SK-N-SH (cell line): ENCODE data around the gene LRRC1. TPM values are rescaled to one million over a fixed set of nuclear protein-coding genes. Genes with fewer than 3 reads are reported as not detected.

Experiments
- CTCF ChIA-PET: fragments of 300-600, 350-600 bp; formaldehyde crosslinking; extraction: SDS; loops from one replicate; lab custom pipeline; 2021; lab: Yijun Ruan, JAX
- POLR2A ChIA-PET: fragments of 350-600 bp; sonication (Branson Sonifier 250); formaldehyde crosslinking; extraction: SDS; loops from one replicate; lab custom pipeline; 2020; ENCODE audit warnings: antibody characterized with exemption, inconsistent platforms; lab: Yijun Ruan, JAX
- DNase-seq: peaks from one replicate; pipeline ENCODE4 v3.0.0; 2012
- H2AFZ ChIP-seq: fragments of 200-600 bp; sonication (generic); 2 replicates; pipeline ENCODE4 v1.8.1; 2016; ENCODE audit warnings: antibody characterized with exemption, mild to moderate bottlenecking, low read depth
- H3F3A ChIP-seq: fragments of 200-600 bp; sonication (generic); replicated peaks from 2 replicates; pipeline ENCODE3; 2016; ENCODE audit warnings: antibody characterized with exemption, mild to moderate bottlenecking; ENCODE audit not compliant: insufficient read depth
- H3K27ac ChIP-seq, 2 experiments: fragments of 200-500 bp in 1 of 2; fragments of 200-600 bp in 1 of 2; sonication (Bioruptor generic) in 1 of 2; sonication (generic), shearing (Covaris generic) in 1 of 2; 2 replicates each; pipeline versions ENCODE4 v1.5.1 to v1.6.1; 2014 to 2016; ENCODE audit warnings: low read depth in 2 of 2, inconsistent platforms in 1 of 2, low read length in 1 of 2, mild to moderate bottlenecking in 1 of 2, mixed read lengths in 1 of 2
- H3K27me3 ChIP-seq: fragments of 200-600 bp; sonication (generic), shearing (Covaris generic); 2 replicates; pipeline ENCODE4 v1.6.1; 2016; ENCODE audit warnings: mixed run types; ENCODE audit not compliant: insufficient read depth
- H3K36me3 ChIP-seq, 2 experiments: fragments of 200-500 bp in 1 of 2; fragments of 200-600 bp in 1 of 2; sonication (Bioruptor generic) in 1 of 2; sonication (generic) in 1 of 2; replicated peaks in 1 of 2; 2 replicates each; pipeline versions ENCODE3 to v1.5.1; 2014 to 2016; ENCODE audit warnings: low read length in 1 of 2, mild to moderate bottlenecking in 1 of 2; ENCODE audit not compliant: insufficient read depth in 2 of 2, control insufficient read depth in 1 of 2
- H3K4me1 ChIP-seq, 2 experiments: fragments of 200-500 bp in 1 of 2; fragments of 200-600 bp in 1 of 2; sonication (Bioruptor generic) in 1 of 2; sonication (generic), shearing (Covaris generic) in 1 of 2; 2 replicates each; pipeline versions ENCODE4 v1.5.1 to v1.6.1; 2014 to 2016; ENCODE audit warnings: low read depth in 1 of 2, low read length in 1 of 2, mixed run types in 1 of 2; ENCODE audit not compliant: insufficient read depth in 2 of 2, control insufficient read depth in 1 of 2
- H3K4me2 ChIP-seq: fragments of 200-600 bp; sonication (generic), shearing (Covaris generic); 2 replicates; pipeline ENCODE4 v1.6.1; 2017; ENCODE audit warnings: mixed run types
- H3K4me3 ChIP-seq, 2 experiments: fragments of 200-500 bp in 1 of 2; fragments of 200-600 bp in 1 of 2; sonication (Bioruptor generic) in 1 of 2; sonication (generic), shearing (Covaris generic) in 1 of 2; 2 replicates each; pipeline versions ENCODE4 v1.5.1 to v1.8.1; 2014 to 2016; ENCODE audit warnings: low read depth in 2 of 2, inconsistent platforms in 1 of 2, low read length in 1 of 2, mild to moderate bottlenecking in 1 of 2, mixed read lengths in 1 of 2, moderate library complexity in 1 of 2
- H3K79me2 ChIP-seq: fragments of 200-600 bp; sonication (generic); 2 replicates; pipeline ENCODE4 v1.8.1; 2017; ENCODE audit warnings: mild to moderate bottlenecking; ENCODE audit not compliant: insufficient read depth
- H3K9ac ChIP-seq: fragments of 200-600 bp; sonication (generic); 2 replicates; pipeline ENCODE4 v1.6.1; 2017; ENCODE audit warnings: mixed run types
- H3K9me2 ChIP-seq: fragments of 200-600 bp; sonication (generic); 2 replicates; pipeline ENCODE4 v1.6.1; 2017; ENCODE audit warnings: mixed run types
- H3K9me3 ChIP-seq: fragments of 200-600 bp; sonication (generic); 2 replicates; pipeline ENCODE4 v1.6.1; 2017; ENCODE audit warnings: mixed run types, mild to moderate bottlenecking, moderate library complexity
- H4K20me1 ChIP-seq: fragments of 200-600 bp; sonication (generic); 2 replicates; pipeline ENCODE4 v1.6.1; 2017; ENCODE audit warnings: mild to moderate bottlenecking, mixed run types; ENCODE audit not compliant: insufficient read depth
- EP300 ChIP-seq, 2 experiments: IDR thresholded peaks; 2 replicates each; pipeline versions ENCODE4 v1.4.0 to v1.6.1; 2012; ENCODE audit warnings: borderline replicate concordance in 1 of 2, low read depth in 1 of 2, low read length in 1 of 2
- FOXM1 ChIP-seq: IDR thresholded peaks from 2 replicates; pipeline ENCODE4 v1.4.0; 2012; ENCODE audit warnings: low read depth, mild to moderate bottlenecking
- GATA2 ChIP-seq: sonication (generic); formaldehyde crosslinking; IDR thresholded peaks from 2 replicates; pipeline ENCODE4 v1.5.0; 2020; ENCODE audit warnings: mild to moderate bottlenecking, missing genetic modification reagents
- PBX3 ChIP-seq: IDR thresholded peaks from 2 replicates; pipeline ENCODE4; 2012
- POLR2AphosphoS5 ChIP-seq: IDR thresholded peaks from 2 replicates; pipeline ENCODE4 v1.6.1; 2012; ENCODE audit warnings: low read depth, low read length
- RAD21 ChIP-seq: IDR thresholded peaks from 2 replicates; pipeline ENCODE4 v1.6.1; 2012; ENCODE audit warnings: mild to moderate bottlenecking, low read length
- RCOR1 ChIP-seq: fragments of 150-350 bp; IDR thresholded peaks from 2 replicates; pipeline ENCODE4 v1.6.1; 2017; ENCODE audit warnings: antibody characterized with exemption, low read length
- SMC3 ChIP-seq: IDR thresholded peaks from 2 replicates; pipeline ENCODE4 v1.6.1; 2012; ENCODE audit warnings: low read depth, low read length, improper control_type of control experiment
- TCF12 ChIP-seq: IDR thresholded peaks from 2 replicates; pipeline ENCODE4 v1.4.0; 2012
- WGBS: methylation state at CpG from one replicate; pipeline ENCODE4 v1.1.6; 2017; ENCODE audit warnings: low lambda C conversion rate; 5-methylcytosine and 5-hydroxymethylcytosine counted together
- polyA plus RNA-seq, 3 experiments: library from polyadenylated mRNA; depleted of rRNA; stranded (reverse); fragments of >200 nt; gene quantifications; 2 replicates each; pipeline ENCODE4 v1.2.3, GENCODE V29; 2012
- TF ChIP-seq, protein P1 (sequence below): fragments of 150-350 bp; IDR thresholded peaks from 2 replicates; pipeline ENCODE4 v1.6.1; 2017; ENCODE audit warnings: antibody characterized with exemption, low read length, low read depth, borderline replicate concordance
- TF ChIP-seq, protein P2 (sequence below): fragments of 150-350 bp; IDR thresholded peaks from 2 replicates; pipeline ENCODE4 v1.6.1; 2016; ENCODE audit warnings: mild to moderate bottlenecking, low read depth, low read length

LRRC1 gene
- polyA plus RNA-seq, 1 of the 3 experiments (the other 2 are of a cell fraction) = 0.84 TPM

DNA sequence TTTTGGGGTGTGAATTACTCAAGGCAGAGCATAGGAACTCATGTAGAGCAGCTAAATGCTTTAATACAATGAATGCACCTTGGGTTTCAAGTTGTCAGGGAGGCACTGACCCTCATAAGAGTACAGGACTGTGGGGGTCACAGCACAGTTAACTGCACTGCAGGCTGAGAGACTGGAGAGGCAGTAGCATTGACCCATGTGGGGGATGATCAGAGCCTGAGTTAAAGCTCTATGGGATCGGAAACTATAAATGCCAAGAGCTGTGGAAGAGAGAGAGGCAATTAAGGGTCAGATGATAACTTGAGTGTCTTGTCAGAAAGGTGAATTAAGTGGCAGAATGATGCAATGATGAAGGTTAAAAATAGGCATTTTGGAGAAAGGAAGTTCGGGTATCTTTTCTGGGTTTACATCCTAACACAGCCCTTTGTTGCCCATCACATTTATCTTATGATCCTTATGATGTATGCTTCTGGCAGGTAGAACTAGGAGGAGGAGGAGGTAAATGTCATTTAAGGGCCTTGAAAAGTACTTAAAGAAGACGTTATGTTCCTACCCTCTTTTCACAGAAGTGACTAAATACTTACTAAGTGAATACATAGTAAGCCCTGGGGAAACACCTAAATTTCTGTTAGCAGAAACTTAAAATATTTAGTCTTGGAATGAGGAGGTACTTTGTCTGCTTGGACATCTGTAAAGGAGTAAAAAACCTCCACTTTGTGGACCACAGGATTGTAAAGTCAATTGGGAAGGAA lies 24.2 kb downstream of the LRRC1 start:
- CTCF ChIA-PET = no interaction called here
- peaks cover 20% of the 10 kb centered on the region; the same call in 1 of the 2 replicates for H3K27me3 ChIP-seq
- H3K79me2 ChIP-seq = no peaks in the 10 kb centered on the region
- no peak overlapping the region for H3K4me2 ChIP-seq
- no peaks in the 10 kb centered on the region for H3K9me3 ChIP-seq
- no peaks in the 10 kb centered on the region for H4K20me1 ChIP-seq
- H2AFZ ChIP-seq = no peak overlapping the region
- WGBS = 3% methylated on average over 3 of the region's 3 CpGs
- no peak overlapping the region for H3K9ac ChIP-seq
- no peak overlapping the region for H3K27ac ChIP-seq
- H3K36me3 ChIP-seq = no peaks in the 10 kb centered on the region
- TF ChIP-seq TCF12 = no peak
- H3K4me1 ChIP-seq = no peaks in the 10 kb centered on the region
- H3F3A ChIP-seq = no peaks in the 10 kb centered on the region
- no peak for DNase-seq
- no peak overlapping the region for H3K4me3 ChIP-seq
- no peaks in the 10 kb centered on the region for H3K9me2 ChIP-seq
- POLR2A ChIA-PET = no interaction called here

DNA sequence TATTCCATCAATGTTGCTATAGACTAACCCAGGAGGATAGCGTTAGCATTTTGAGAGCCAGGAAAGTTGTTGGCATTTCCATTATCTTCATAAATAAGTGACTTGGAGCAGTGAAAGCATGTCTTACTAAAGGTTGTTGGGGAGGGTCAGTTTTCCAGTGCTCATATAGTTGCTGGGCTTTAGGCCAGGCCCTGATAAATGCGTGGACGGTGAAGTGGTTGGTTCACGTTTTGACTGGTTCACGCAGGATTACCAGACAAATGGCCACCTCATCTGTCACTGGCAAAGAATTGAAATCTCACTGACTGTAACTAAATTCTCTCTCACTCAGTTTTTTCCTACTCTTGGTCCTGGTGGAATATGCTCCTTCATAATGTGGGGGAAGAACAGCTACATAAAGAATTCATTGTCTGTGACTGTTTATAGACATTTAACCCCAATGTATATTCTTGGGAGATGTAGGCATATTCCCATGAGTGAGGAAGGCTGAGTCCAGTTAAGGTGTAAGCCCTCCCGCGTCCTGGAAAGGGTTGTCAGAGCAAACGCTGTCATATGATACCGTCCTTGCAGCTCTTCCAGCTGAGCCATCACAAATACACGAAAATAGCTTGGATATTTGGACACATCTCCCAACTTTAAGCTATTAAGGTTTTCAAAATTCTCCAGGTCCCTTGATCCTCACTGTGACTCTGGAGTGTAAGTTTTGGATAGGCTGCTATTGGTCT lies 27.8 kb downstream of the LRRC1 start:
- H2AFZ ChIP-seq = no peak overlapping the region
- no peaks in the 10 kb centered on the region for H3K9me2 ChIP-seq
- POLR2A ChIA-PET = no interaction called here
- H3K27ac ChIP-seq = no peak overlapping the region
- H3K27me3 ChIP-seq = 0 out of 2 replicates have a peak, but pooled peaks cover 6% of the 10 kb centered on the region
- H3K4me2 ChIP-seq = no peak overlapping the region
- no peaks in the 10 kb centered on the region for H3K4me1 ChIP-seq
- no peak overlapping the region for H3K9ac ChIP-seq
- H3K79me2 ChIP-seq = no peaks in the 10 kb centered on the region
- DNase-seq = no peak
- no peaks in the 10 kb centered on the region for H3K36me3 ChIP-seq
- H3K9me3 ChIP-seq = no peaks in the 10 kb centered on the region
- no peak overlapping the region for H3K4me3 ChIP-seq
- no peak for TF ChIP-seq RCOR1
- TF ChIP-seq RAD21 = no peak
- TF ChIP-seq, protein P1, sequence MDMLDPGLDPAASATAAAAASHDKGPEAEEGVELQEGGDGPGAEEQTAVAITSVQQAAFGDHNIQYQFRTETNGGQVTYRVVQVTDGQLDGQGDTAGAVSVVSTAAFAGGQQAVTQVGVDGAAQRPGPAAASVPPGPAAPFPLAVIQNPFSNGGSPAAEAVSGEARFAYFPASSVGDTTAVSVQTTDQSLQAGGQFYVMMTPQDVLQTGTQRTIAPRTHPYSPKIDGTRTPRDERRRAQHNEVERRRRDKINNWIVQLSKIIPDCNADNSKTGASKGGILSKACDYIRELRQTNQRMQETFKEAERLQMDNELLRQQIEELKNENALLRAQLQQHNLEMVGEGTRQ = no peak
- no peak for TF ChIP-seq PBX3
- TF ChIP-seq GATA2 = no peak
- no peaks in the 10 kb centered on the region for H3F3A ChIP-seq
- H4K20me1 ChIP-seq = no peaks in the 10 kb centered on the region
- 36% methylated on average over 9 of the region's 10 CpGs for WGBS
- CTCF ChIA-PET = interaction anchor here (1.4 kb wide), 1 partner anchor 18 kb away, joined by 6 read pairs; no protein-coding TSS in a partner anchor

DNA sequence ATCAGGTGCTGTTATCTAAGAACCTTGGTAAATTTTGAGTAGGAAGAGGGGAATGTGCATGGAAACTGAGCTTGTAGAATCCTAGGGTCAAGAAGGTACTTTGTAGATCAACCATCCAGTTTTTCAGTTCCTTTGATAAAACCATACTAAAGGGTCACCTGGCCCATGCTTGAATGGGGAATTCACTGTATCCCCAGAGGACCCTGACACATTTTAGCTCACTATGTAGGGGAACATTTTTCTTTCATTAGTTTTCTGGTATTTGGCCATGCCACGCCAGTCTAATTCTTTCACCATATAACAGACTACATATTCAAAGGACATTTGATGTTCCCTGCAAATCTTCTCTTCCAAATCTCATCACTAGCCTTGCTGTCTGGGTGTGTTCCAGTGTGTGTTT lies 29.9 kb downstream of the LRRC1 start:
- DNase-seq = no peak
- no peaks in the 10 kb centered on the region for H3F3A ChIP-seq

More for the DNA sequence above, 29.9 kb downstream of the LRRC1 start:
- Histone ChIP-seq H3K79me2 (no peaks in the 10 kb centered on the region), H3K4me2 (no peak overlapping the region), H3K4me1 (no peaks in the 10 kb centered on the region), H3K27ac (no peak overlapping the region), H3K9me2 (no peaks in the 10 kb centered on the region), H2AFZ (no peak overlapping the region), H3K4me3 (no peak overlapping the region), H4K20me1 (no peaks in the 10 kb centered on the region), H3K9ac (no peak overlapping the region), H3K27me3 (0 out of 2 replicates have a peak, but pooled peaks cover 6% of the 10 kb centered on the region), H3K36me3 (no peaks in the 10 kb centered on the region), H3K9me3 (no peaks in the 10 kb centered on the region)
- POLR2A ChIA-PET = no interaction called here
- 14% methylated on average over 1 of the region's 1 CpG for WGBS
- CTCF ChIA-PET = no interaction called here
- TF ChIP-seq PBX3 = no peak
- TF ChIP-seq GATA2 = no peak
- no peak for TF ChIP-seq EP300 (IDR thresholded peaks at IDR 0.05; ENCODE audit: borderline replicate concordance in 1 of 2, low read depth in 1 of 2, low read length in 1 of 2)
- TF ChIP-seq, protein P2, sequence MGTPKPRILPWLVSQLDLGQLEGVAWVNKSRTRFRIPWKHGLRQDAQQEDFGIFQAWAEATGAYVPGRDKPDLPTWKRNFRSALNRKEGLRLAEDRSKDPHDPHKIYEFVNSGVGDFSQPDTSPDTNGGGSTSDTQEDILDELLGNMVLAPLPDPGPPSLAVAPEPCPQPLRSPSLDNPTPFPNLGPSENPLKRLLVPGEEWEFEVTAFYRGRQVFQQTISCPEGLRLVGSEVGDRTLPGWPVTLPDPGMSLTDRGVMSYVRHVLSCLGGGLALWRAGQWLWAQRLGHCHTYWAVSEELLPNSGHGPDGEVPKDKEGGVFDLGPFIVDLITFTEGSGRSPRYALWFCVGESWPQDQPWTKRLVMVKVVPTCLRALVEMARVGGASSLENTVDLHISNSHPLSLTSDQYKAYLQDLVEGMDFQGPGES = no peak
- no peak for TF ChIP-seq FOXM1
- no peak for TF ChIP-seq POLR2AphosphoS5
- no peak for TF ChIP-seq SMC3
- no peak for TF ChIP-seq RAD21
